ENCODE results near the gene EEA1. TPM values are rescaled to one million over a fixed set of nuclear protein-coding genes. Genes with fewer than 3 reads are reported as not detected.

The EEA1 gene
- total RNA-seq, 1 donor from 2014 or later: 22.1 TPM

GRCh38 chr12:92905811-92906554 lies 23.1 kb downstream of the EEA1 start:
- ATAC-seq (ENCODE audit: poor library complexity): no peak
- DNase-seq: no peak
- intact Hi-C loops (cut with DNase I): no loop called here

- intact Hi-C loops (cut with DNase I): no loop called here
- ATAC-seq (ENCODE audit: poor library complexity): no peak
- DNase-seq: no peak
Observed at GRCh38 chr12:92905258-92905810, 23.8 kb downstream of the EEA1 start.

DNA sequence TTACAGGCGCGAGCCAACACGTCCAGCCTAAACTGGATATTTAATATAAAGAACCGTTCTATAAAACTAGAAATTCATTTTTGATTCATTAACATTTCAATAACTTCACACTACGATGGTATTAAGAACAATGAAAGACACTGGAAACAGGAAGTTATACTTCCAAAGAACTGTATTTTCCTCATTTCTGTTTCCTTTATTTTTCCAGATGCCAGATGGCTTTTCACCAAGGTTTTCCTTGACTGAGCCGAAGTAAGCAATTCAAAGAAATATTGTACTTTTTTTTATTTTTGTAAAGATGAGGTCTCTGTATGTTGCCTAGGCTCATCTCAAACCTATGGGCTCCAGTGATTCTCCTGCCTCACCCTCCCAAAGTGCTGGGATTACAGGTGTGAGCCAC lies 28.2 kb downstream of the EEA1 start:
- ATAC-seq (ENCODE audit: poor library complexity) (no peak), DNase-seq (no peak)
- intact Hi-C loops (cut with DNase I): no loop called here

- ATAC-seq (ENCODE audit: poor library complexity) (peak; percentile 96), DNase-seq (peak; percentile 78)
- intact Hi-C loops (cut with DNase I): no loop called here
Observed at GRCh38 chr12:92899386-92900001, 29.6 kb downstream of the EEA1 start.

DNA sequence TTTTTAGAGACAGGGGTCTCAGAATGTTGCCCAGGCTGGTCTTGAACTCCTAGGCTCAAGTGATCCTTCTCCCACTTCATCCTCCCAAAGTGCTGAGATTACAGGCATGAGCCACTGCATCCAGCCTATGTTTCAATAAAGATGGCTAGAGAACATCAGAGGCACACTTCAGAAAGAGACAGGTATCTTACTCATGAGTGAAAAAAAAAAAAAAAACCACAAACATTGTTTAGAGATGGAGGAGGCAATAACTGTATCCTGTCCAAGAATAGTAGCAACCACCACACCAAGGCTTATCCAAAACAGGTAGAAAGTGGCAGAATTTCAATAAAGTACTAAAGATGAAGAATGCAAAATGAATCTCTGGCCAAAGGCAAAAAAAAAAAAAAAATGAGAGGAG lies 30.3 kb downstream of the EEA1 start:
- ATAC-seq (ENCODE audit: poor library complexity): no peak

GRCh38 chr12:92897844-92898243 lies 31.3 kb downstream of the EEA1 start:
- ATAC-seq (ENCODE audit: poor library complexity) (no peak), DNase-seq (no peak)
- intact Hi-C loops (cut with DNase I): no loop called here

More for the DNA sequence above, 30.3 kb downstream of the EEA1 start:
- no peak for DNase-seq
- intact Hi-C loops (cut with DNase I): no loop called here

DNA sequence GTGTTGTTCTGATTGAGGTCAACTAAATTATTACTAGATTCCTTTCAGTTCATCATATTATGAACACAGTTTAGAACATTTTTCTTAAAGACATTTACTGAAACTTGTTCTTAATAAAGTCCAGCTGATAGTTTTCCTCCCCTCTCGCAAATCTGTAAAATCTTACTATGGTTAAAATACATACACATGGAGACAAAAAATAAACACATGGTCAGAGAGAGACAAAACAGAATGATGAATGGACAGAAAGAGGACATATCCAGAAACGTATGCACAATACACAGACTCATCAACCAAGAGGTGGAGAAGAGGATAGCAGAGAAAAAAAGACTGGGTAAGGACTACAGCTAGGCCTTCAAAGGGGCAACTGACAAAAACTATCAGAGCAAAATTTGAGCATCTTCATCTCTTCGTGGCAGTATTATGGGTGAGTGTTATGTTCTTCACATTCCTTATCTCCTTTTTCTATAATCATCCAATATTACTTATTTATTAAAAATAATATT lies 38.4 kb downstream of the EEA1 start:
- intact Hi-C loops (cut with DNase I): no loop called here
- ATAC-seq (ENCODE audit: poor library complexity) (no peak), DNase-seq (no peak)

DNA sequence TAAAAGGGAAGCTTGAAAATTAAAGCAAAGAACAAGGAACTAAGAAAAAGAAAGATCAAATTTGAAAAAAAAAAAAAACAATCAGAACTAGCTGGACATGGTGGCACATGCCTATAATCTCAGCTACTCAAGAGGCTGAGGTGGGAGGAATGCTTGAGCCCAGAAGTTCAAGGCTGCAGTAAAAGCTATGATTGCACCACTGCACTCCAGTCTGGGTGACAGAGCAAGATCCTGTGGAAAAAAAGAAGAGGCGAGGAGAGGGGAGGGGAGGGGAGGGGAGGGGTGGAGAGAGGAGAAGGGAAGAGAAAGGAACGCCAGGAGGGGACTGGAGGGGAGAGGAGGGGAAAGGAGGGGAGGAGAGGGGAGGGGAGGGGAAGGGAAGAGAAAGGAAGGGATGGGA lies 43.0 kb downstream of the EEA1 start:
- intact Hi-C loops (cut with DNase I): no loop called here
- ATAC-seq (ENCODE audit: poor library complexity) (no peak), DNase-seq (no peak)

- ATAC-seq (ENCODE audit: poor library complexity): no peak
- intact Hi-C loops (cut with DNase I): no loop called here
- DNase-seq: no peak
Observed at GRCh38 chr12:92879698-92880322, 49.3 kb downstream of the EEA1 start.

DNA sequence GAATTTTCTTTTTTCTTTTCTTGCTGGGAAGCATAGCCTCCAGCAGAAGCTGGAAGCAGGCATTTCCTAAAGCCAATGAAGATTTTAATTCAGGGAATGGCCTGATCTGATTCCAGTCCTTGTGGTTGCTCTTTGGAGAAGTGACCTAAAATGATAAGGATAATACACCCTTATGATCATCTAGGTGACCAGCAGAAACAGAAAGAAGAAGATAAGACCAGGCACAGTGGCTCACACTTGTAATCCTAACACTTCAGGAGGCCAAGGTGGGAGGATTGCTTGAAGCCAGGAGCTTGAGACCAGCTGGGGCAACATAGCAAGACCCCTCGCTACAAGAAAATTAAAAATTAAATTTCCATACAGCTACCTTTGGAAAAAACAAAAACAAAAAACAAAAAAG lies 51.2 kb downstream of the EEA1 start:
- no peak for ATAC-seq (ENCODE audit: poor library complexity)
- no peak for DNase-seq
- intact Hi-C loops (cut with DNase I): no loop called here

DNA sequence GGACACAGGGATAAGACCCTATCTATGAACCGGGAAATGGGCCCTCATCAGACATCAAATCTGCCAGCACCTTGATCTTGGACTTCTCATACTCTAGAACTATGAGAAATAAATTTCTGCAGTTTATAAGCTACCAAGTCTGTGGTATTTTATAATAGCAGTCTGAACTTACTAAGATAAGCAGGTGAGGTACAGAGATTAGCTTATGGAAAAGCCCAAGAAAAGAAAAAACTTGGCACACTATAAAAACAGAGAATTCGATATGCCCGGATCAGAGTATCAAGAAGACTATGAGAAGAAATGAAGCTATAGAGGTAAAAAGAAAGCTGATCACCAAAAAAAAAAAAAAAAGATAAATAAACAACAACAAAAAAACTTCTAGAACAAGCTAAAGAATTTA lies 52.6 kb downstream of the EEA1 start:
- no peak for ATAC-seq (ENCODE audit: poor library complexity)
- intact Hi-C loops (cut with DNase I): no loop called here
- no peak for DNase-seq

- no peak for DNase-seq
- ATAC-seq (ENCODE audit: poor library complexity): no peak
- intact Hi-C loops (cut with DNase I): no loop called here
Observed at GRCh38 chr12:92871116-92871515, 58.0 kb downstream of the EEA1 start.

GRCh38 chr12:92866418-92866817 lies 62.7 kb downstream of the EEA1 start:
- ATAC-seq (ENCODE audit: poor library complexity) (no peak), DNase-seq (no peak)
- intact Hi-C loops (cut with DNase I): no loop called here

- intact Hi-C loops (cut with DNase I): no loop called here
- ATAC-seq (ENCODE audit: poor library complexity): no peak
- no peak for DNase-seq
Observed at GRCh38 chr12:92863251-92863650, 65.8 kb downstream of the EEA1 start.

DNA sequence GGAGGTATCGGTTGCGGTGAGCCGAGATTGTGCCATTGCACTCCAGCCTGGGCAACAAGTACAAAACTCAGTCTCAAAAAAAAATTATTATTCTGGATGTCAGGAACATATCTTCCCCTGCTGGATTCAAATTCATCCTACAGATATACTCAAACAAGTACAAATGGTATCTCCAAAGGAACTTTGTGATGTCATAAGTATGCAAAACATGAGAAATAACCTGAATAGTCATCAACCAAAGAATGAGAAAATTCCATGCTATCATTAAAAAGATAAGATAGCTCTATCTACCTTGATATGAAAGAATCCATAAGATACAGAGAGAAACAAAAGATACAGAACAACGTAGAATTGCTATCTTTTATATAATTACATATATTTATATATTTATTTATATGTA lies 67.7 kb downstream of the EEA1 start:
- intact Hi-C loops (cut with DNase I): no loop called here
- ATAC-seq (ENCODE audit: poor library complexity) (no peak), DNase-seq (no peak)

DNA sequence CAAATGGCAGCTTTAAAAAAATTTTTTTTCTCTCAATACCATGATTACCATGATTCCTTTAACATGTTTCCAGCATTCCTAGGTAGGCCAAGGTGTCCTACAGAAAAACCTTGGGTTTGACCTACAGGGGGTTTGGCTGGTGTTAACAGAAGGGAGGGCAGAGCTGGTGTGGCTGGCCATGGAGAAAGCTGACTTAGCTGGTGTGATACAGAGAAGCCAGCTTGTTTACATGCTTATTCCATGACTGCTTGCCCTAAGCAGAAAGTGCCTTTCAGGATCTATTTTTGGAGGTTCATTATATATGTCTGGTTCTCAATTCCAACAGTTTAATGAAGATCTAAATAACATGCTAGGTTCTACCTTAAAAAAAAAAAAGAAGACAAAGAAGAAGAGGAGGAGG lies 68.6 kb downstream of the EEA1 start:
- DNase-seq: no peak
- ATAC-seq (ENCODE audit: poor library complexity): peak; percentile 66
- intact Hi-C loops (cut with DNase I): no loop called here

DNA sequence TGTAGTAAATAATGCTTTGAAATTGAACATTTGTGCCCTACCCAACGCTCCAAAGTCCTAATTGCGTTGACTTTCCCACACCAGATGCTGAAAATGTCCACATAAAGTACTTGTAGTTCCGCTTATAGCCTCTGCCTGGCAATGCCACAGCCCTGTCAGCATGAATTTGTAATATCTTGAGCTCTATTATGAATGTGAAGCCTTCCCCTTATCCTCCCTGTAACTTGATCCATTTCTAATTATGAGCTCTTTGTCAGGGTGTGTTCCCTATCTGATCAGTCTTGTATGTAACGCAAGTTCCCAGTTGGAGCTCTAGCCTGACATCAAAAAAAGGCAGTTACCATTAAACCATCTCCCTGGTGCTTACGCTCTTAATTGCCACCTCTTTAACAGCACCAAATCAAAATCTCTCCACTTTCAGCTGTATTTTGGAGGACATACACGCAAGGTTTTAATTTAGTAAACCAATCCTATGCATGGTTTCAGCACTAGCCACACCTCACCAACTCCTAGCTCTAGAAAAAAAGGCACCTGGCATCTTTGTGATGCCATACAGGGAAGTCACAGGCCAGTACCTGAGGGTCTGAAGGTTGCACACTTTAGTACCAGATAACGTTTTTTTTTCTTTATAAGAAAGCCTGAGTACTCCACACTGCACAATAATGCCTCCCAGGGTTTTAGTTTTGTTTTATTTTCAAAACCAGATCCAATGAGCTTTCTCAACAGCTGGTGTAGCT lies 69.3 kb downstream of the EEA1 start:
- no peak for DNase-seq
- ATAC-seq (ENCODE audit: poor library complexity): peak; percentile 58
- intact Hi-C loops (cut with DNase I): no loop called here

DNA sequence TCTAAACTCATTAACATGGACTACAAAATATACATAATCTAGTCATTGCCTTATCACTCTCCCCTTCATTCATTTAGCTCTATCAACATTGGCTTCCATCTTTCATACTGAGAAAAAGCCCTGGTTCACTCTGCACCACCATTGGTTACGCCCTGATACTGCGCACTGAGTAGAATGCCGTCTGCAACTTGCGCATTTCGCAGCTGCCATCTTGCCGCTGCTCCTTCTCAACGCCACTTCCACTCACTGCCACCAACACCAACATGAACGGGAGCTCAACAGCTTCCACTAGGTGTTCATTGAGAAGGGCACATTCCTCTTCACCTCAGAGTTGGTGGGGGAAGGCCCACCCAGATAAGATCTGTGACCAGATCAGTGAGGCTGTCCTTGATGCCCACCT lies 71.3 kb downstream of the EEA1 start:
- DNase-seq (no peak), ATAC-seq (ENCODE audit: poor library complexity) (no peak)
- intact Hi-C loops (cut with DNase I): no loop called here

GRCh38 chr12:92854344-92854743 lies 74.8 kb downstream of the EEA1 start:
- ATAC-seq (ENCODE audit: poor library complexity) (no peak), DNase-seq (no peak)
- intact Hi-C loops (cut with DNase I): no loop called here

Measured in Right ventricle myocardium superior (tissue), 1 donor.